Inflammatory macrophage treated with lipopolysaccharide for 1 hour (primary cell): Measurements from ENCODE around the gene SUGCT.

ENCODE experiments used
- DNase-seq, 2 donors: peaks; one replicate each; pipeline ENCODE4 v3.0.0-alpha.2; 2020 to 2022

The SUGCT gene

GRCh38 chr7:40800771-40801170, 666.0 kb downstream of the SUGCT start:
- DNase-seq = no peak

GRCh38 chr7:40802497-40802896, 667.7 kb downstream of the SUGCT start:
- no peak for DNase-seq

- DNase-seq = no peak
Measured at GRCh38 chr7:40804477-40805215, 669.8 kb downstream of the SUGCT start.

GRCh38 chr7:40805361-40805760, 670.6 kb downstream of the SUGCT start:
- DNase-seq = no peak

- DNase-seq = no peak
Measured at GRCh38 chr7:40808378-40808942, 673.7 kb downstream of the SUGCT start.

GRCh38 chr7:40810274-40810673, 675.5 kb downstream of the SUGCT start:
- DNase-seq = no peak

- no peak for DNase-seq
Measured at GRCh38 chr7:40811666-40812065, 676.9 kb downstream of the SUGCT start.

- DNase-seq = no peak
Measured at GRCh38 chr7:40815022-40815421, 680.2 kb downstream of the SUGCT start.

- DNase-seq = no peak
Measured at GRCh38 chr7:40815512-40815911, 680.7 kb downstream of the SUGCT start.

- no peak for DNase-seq
Measured at GRCh38 chr7:40822861-40823260, 688.1 kb downstream of the SUGCT start.

GRCh38 chr7:40824461-40824860, 689.7 kb downstream of the SUGCT start:
- no peak for DNase-seq

GRCh38 chr7:40826411-40827221, 691.8 kb downstream of the SUGCT start:
- DNase-seq = no peak

- DNase-seq = no peak
Measured at GRCh38 chr7:40827222-40828085, 692.6 kb downstream of the SUGCT start.

- no peak for DNase-seq
Measured at GRCh38 chr7:40828686-40829600, 694.1 kb downstream of the SUGCT start.

- DNase-seq = no peak
Measured at GRCh38 chr7:40833191-40833887, 698.5 kb downstream of the SUGCT start.

GRCh38 chr7:40833888-40834234, 699.1 kb downstream of the SUGCT start:
- DNase-seq = no peak

- DNase-seq = no peak
Measured at GRCh38 chr7:40836218-40836617, 701.4 kb downstream of the SUGCT start.

- DNase-seq = no peak
Measured at GRCh38 chr7:40839881-40840280, 705.1 kb downstream of the SUGCT start.

GRCh38 chr7:40840990-40841389, 706.2 kb downstream of the SUGCT start:
- DNase-seq = no peak

- DNase-seq = no peak
Measured at GRCh38 chr7:40842641-40843040, 707.8 kb downstream of the SUGCT start.

GRCh38 chr7:40843338-40843985, 708.7 kb downstream of the SUGCT start:
- no peak for DNase-seq
